ENCODE results near the gene NMNAT1.
A peak's percentile ranks its signal among the peaks of the same experiment; 100 is the strongest.

NMNAT1 gene

GRCh38 chr1:9942939-9943788 is at the start of gene NMNAT1, which contains the start of gene LZIC:
Gene NMNAT1, plus strand, starts transcription at chr1:9943475. Its CDS starts 28,599 bp downstream, at chr1:9972074.
Gene LZIC, minus strand, starts transcription at chr1:9943391. Its CDS starts 6,772 bp downstream, at chr1:9936619.
- H3K4me3 ChIP-seq (ENCODE audit: low read length), result peak within 1 kb of the TSS; percentile 98
- no peak for TF ChIP-seq ZNF274 (IDR thresholded peaks at IDR 0.05; ENCODE audit: low read depth, low read length)

GRCh38 chr1:9894115-9894514 is 49.2 kb upstream of the NMNAT1 start:
- no peak for TF ChIP-seq ZNF274 (IDR thresholded peaks at IDR 0.05; ENCODE audit: low read depth, low read length)
- H3K4me3 ChIP-seq (ENCODE audit: low read length), result no peak overlapping the region

- TF ChIP-seq ZNF274 (IDR thresholded peaks at IDR 0.05; ENCODE audit: low read depth, low read length), result no peak
- H3K4me3 ChIP-seq (ENCODE audit: low read length), result no peak overlapping the region
Observed at GRCh38 chr1:9900142-9901043, 42.9 kb upstream of the NMNAT1 start.

GRCh38 chr1:9901148-9902059 is 41.9 kb upstream of the NMNAT1 start:
- no peak for TF ChIP-seq ZNF274 (IDR thresholded peaks at IDR 0.05; ENCODE audit: low read depth, low read length)
- no peak overlapping the region for H3K4me3 ChIP-seq (ENCODE audit: low read length)

- no peak for TF ChIP-seq ZNF274 (IDR thresholded peaks at IDR 0.05; ENCODE audit: low read depth, low read length)
- H3K4me3 ChIP-seq (ENCODE audit: low read length), result no peak overlapping the region
Observed at GRCh38 chr1:9902060-9902452, 41.2 kb upstream of the NMNAT1 start.

- no peak overlapping the region for H3K4me3 ChIP-seq (ENCODE audit: low read length)
- no peak for TF ChIP-seq ZNF274 (IDR thresholded peaks at IDR 0.05; ENCODE audit: low read depth, low read length)
Observed at GRCh38 chr1:9903801-9904527, 39.3 kb upstream of the NMNAT1 start.

- H3K4me3 ChIP-seq (ENCODE audit: low read length), result no peak overlapping the region
- no peak for TF ChIP-seq ZNF274 (IDR thresholded peaks at IDR 0.05; ENCODE audit: low read depth, low read length)
Observed at GRCh38 chr1:9904596-9904995, 38.7 kb upstream of the NMNAT1 start.

- TF ChIP-seq ZNF274 (IDR thresholded peaks at IDR 0.05; ENCODE audit: low read depth, low read length), result no peak
- no peak overlapping the region for H3K4me3 ChIP-seq (ENCODE audit: low read length)
Observed at GRCh38 chr1:9905010-9905409, 38.3 kb upstream of the NMNAT1 start.

- TF ChIP-seq ZNF274 (IDR thresholded peaks at IDR 0.05; ENCODE audit: low read depth, low read length), result no peak
- H3K4me3 ChIP-seq (ENCODE audit: low read length), result no peak overlapping the region
Observed at GRCh38 chr1:9906466-9906865, 36.8 kb upstream of the NMNAT1 start.

- TF ChIP-seq ZNF274 (IDR thresholded peaks at IDR 0.05; ENCODE audit: low read depth, low read length), result no peak
- H3K4me3 ChIP-seq (ENCODE audit: low read length), result no peak overlapping the region
Observed at GRCh38 chr1:9907441-9907840, 35.8 kb upstream of the NMNAT1 start.

- peak overlapping the region; percentile 73; the same call in 1 of the 2 replicates for H3K4me3 ChIP-seq (ENCODE audit: low read length)
- TF ChIP-seq ZNF274 (IDR thresholded peaks at IDR 0.05; ENCODE audit: low read depth, low read length), result no peak
Observed at GRCh38 chr1:9908871-9909233, 34.4 kb upstream of the NMNAT1 start.

- H3K4me3 ChIP-seq (ENCODE audit: low read length), result peak overlapping the region; percentile 73
Observed at GRCh38 chr1:9909234-9910046, 33.8 kb upstream of the NMNAT1 start.

More at GRCh38 chr1:9909234-9910046, 33.8 kb upstream of the NMNAT1 start:
- no peak for TF ChIP-seq ZNF274 (IDR thresholded peaks at IDR 0.05; ENCODE audit: low read depth, low read length)
